Gastrocnemius medialis (tissue), 4 donors: Measurements from ENCODE around the gene ZNF236.

Source experiments
- POLR2A ChIP-seq, 2 donors: fragments of 450-650 bp; IDR thresholded peaks; one replicate each; pipeline ENCODE4 v1.6.1; 2017; ENCODE audit warnings: antibody characterized with exemption in 2 of 2, mild to moderate bottlenecking in 2 of 2, moderate library complexity in 2 of 2
- TF ChIP-seq, protein P1 (sequence below), 5 experiments: fragments of 450-650 bp in 3 of 5; fragments of 200-600 bp in 2 of 5; sonication (generic) in 2 of 5; IDR thresholded peaks in 4 of 5; conservative IDR thresholded peaks in 1 of 5; 1 replicate in 4 of 5; 2 replicates in 1 of 5; pipeline ENCODE4 v1.5.1; 2016 to 2019; ENCODE audit warnings: antibody characterized with exemption in 5 of 5, mild to moderate bottlenecking in 3 of 5, moderate library complexity in 3 of 5

GRCh38 chr18:76866666-76867065 is 44.3 kb downstream of the ZNF236 start:
- TF ChIP-seq, protein P1, sequence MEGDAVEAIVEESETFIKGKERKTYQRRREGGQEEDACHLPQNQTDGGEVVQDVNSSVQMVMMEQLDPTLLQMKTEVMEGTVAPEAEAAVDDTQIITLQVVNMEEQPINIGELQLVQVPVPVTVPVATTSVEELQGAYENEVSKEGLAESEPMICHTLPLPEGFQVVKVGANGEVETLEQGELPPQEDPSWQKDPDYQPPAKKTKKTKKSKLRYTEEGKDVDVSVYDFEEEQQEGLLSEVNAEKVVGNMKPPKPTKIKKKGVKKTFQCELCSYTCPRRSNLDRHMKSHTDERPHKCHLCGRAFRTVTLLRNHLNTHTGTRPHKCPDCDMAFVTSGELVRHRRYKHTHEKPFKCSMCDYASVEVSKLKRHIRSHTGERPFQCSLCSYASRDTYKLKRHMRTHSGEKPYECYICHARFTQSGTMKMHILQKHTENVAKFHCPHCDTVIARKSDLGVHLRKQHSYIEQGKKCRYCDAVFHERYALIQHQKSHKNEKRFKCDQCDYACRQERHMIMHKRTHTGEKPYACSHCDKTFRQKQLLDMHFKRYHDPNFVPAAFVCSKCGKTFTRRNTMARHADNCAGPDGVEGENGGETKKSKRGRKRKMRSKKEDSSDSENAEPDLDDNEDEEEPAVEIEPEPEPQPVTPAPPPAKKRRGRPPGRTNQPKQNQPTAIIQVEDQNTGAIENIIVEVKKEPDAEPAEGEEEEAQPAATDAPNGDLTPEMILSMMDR (IDR thresholded peaks at IDR 0.05 in 4 of 5, conservative IDR thresholded peaks at IDR 0.05 in 1 of 5), result no peak
- TF ChIP-seq POLR2A (IDR thresholded peaks at IDR 0.05), result no peak
